Right renal pelvis (tissue), 4 donors: ENCODE results near the gene NUDCD3. TPM values are rescaled to one million over a fixed set of nuclear protein-coding genes. Genes with fewer than 3 reads are reported as not detected.

Experiments used
- DNase-seq, 4 donors: peaks; one replicate each; pipeline ENCODE4 v3.0.0-alpha.2; 2013; ENCODE audit warnings: low read depth in 4 of 4, low spot score in 3 of 4, missing footprints in 1 of 4
- polyA plus RNA-seq, 4 donors: library from polyadenylated mRNA; unstranded; fragments of 120-200 nt; gene quantifications; one replicate each; pipeline ENCODE4 v1.2.1, GENCODE V29; 2013; ENCODE audit not compliant: insufficient read length in 4 of 4

The NUDCD3 gene
- polyA plus RNA-seq: 10 to 100 TPM; 82.1 to 87.9 (median 84.6) TPM

DNA sequence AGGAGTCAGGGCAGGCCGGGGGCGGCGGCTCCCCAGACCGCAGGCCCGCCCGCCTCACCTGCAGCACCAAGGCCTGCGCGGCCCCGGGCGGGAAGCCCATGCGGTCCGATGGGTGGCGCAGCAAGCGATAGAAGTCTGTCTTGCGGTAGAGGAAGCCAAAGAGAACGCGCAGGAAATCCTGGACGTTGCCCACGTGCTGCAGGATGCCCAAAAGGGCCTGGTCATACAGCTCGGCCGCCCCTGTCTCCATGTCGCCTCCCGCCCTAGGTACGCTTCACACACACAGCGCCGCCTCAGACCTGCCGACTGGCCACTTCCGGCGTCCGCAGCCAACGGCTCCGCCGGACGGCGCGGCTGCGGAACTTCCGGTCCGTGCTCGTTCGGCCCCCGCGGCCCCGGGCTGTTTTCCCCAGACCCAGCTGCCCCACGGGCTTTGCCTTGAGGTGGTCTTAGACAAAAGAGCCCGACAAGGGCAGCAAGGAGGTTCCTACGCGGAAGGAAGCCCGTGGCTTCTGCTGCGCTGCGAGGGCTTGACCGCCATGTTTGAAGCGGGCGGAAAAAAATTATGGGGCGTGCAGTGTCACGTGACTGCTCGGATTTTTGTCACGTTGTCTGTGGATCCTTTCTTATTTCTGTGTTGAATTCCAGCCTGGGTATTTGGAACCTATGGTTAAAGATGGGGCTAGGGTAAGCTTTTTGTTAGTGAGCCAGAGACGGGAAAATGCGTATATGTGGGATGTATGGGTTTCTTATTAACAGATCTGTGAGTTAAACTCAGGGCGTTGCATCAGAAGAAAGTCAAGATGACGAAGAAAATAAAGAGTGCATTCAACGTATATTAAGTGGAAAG lies at the start of gene NUDCD3:
TSS of gene NUDCD3 (minus strand) at position 308 of the 850 bp plus-strand sequence. CDS start at position 250, 58 bp downstream.
- peak; percentile 75 to 82 (median 78) for DNase-seq

GRCh38 chr7:44539669-44540506 lies 49.4 kb upstream of the NUDCD3 start:
- DNase-seq: no peak

DNA sequence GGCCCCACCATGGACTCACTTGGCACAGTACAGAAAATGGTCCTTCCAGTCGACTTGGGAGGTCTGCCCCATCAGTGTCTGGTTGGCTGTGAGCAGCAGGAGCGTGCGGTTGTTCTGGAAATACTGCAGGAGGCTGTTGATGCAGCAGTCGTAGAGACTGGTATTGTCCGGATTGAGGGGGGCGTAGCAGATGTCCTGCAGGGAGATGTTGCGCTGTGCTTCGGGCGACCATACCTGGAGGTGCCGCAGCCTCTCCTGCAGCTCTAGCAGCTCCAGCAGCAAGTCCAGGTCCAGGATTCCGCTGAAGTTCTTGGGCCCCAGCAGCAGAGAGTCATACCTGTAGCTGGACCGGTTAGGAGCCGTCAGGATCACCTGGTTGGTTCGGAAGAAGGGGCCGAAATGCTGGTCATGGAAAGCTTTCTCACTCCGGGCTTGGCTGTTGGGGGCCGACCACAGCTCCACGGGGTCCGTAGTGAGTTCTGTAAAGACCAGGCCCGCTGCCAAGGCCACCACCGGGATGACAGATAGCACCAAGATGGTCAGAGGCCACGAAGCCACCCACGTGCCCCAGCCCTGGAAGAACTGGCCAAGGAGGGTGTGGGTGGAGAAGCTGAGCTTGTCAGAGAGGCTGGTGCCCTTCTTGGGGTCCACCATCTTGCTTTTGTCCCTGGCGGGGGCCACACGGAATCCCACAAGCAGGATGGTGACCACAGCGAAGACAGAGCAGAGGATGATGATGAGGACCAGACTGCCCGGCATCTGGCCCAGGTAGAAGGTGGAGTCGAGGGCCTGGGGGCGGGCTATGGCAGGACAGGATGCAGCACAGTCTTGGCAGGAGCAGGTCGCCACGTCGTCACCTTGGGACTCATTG lies 48.6 kb upstream of the NUDCD3 start:
- no peak for DNase-seq

DNA sequence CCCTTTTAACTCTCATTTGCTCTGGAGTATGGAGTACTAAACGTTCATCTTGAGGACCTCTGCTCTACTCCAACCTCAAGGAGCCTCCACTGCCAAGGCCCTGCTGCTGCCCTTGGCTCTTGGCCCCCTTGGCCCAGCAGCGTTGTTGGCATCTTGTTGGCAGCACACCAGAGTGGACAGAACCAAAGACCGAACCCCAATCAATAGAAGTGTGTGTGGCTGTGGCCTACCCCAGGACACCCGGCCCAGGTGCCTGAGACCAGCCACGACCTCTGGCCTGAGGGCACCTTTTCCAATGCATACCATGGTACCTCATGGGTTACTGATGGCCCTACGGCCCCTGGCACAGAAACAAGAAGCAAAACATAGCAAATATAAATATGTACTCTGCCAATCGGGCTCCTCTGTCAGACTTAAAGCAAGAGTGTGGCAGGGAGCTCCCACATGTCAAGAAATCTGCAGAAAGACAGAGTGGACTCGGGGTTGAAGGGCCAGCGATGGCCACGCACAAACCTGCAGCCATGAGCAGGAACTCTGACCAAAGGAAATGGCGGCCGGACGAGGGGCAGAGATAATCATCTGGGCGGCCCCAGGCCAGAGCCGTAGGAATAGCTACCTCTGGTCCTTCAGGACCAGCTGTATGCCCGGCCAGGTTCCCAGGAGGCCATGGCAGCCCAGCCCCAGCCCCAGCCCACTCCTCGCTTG lies 47.8 kb upstream of the NUDCD3 start:
- DNase-seq: no peak

DNA sequence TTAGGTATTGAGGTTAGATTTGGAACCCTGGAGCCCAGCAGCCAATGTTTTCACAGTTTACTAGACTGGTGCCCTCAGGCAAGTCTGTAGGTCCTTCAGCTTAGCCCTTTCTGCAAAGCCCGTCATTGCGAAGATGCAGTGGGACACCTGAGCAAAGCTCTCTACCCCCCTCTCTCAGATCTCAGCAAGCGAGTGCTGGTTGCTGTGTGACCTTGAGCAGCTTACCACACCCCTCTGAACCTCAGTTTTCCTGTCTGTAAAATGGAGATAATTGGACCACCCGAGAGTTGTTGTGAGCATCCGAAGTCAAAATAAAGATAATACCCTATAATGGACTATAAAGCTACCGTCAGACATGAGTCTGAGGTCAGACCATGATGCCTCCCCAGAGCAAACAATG lies 47.0 kb upstream of the NUDCD3 start:
- no peak for DNase-seq

GRCh38 chr7:44536090-44536489 lies 45.6 kb upstream of the NUDCD3 start:
- DNase-seq: no peak

GRCh38 chr7:44535348-44536064 lies 45.0 kb upstream of the NUDCD3 start:
- DNase-seq: no peak

GRCh38 chr7:44534501-44534900 lies 44.0 kb upstream of the NUDCD3 start:
- peak in 1 of 4 donors; percentile 18 for DNase-seq

GRCh38 chr7:44534087-44534486 lies 43.6 kb upstream of the NUDCD3 start:
- no peak for DNase-seq

DNA sequence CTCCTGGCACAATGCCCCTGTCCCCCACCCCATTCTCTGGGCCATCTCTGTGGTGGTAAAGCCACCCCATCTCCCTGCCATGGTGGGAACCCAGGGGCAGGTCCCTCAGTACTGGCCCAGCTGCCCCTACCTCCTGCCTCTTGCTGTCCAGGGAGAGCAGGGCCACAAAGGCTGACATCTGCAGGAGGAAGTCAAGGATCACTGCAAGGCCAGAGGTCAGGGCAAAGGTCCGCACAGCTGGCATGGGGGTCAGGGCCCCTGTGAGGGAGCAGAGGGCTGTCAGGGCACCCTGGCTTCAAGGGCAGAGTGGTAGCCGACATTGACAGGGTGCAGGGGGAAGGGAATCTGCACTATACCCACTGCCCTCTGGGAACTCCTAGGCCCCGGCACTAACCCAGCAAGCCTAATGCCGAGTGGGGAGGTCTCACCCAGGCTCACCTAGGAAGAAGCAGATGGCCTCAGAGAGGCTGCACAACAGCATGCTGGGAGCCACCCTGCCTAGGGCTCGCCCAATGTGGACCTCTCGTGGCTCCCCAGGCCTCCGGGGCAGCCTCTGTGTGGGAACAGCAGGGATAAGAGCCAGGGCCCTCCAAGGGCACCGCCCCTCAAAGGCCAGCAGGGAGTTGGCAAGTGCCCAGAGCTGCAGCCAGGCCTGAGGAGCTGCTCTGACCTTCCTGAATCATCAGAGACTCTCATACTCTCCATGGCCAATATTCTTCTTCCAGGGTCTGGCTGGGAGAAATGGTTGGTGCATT lies 43.0 kb upstream of the NUDCD3 start:
- no peak for DNase-seq

- DNase-seq: no peak
These were observed 41.2 kb upstream of the NUDCD3 start for GRCh38 chr7:44531421-44532380.

DNA sequence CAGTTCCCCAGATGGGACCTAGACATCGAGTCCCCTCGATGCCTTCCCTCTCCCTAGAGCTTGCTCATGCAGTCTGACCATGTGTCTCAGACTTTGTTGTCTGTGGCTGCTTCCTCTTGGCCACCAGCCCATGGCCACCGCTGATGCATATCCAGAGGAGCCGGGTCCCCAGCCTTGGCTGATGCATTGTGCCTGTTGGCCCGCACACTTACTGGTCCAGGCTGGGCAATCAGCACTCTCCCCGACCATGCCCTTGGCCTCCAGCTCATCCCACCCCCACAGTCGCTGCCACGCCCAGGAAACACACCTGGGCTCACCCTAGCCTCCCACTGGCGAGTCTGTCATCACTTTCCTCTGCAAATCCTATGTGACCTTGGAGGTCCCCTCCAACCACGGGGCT lies 40.5 kb upstream of the NUDCD3 start:
- no peak for DNase-seq

- no peak for DNase-seq
These were observed 34.4 kb upstream of the NUDCD3 start for GRCh38 chr7:44524811-44525388.

DNA sequence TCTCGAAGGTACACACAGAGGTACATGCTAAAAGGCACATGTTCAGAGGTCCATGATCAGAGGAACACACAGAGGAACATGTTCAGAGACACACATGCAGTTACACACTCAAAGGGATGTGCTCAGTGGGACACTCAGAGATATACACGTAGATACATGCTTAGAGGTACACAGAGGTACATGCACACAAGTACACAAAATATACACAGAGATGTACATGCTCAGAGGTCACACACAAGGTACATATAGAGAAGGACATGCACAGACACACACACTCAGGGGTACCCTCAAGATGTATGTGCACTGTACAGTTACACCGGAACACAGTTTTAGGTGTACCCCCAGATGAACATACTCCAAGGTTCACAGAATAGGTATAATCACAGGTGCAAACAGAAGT lies 31.9 kb upstream of the NUDCD3 start:
- DNase-seq: no peak

- DNase-seq: no peak
These were observed 31.1 kb upstream of the NUDCD3 start for GRCh38 chr7:44521347-44522095.

DNA sequence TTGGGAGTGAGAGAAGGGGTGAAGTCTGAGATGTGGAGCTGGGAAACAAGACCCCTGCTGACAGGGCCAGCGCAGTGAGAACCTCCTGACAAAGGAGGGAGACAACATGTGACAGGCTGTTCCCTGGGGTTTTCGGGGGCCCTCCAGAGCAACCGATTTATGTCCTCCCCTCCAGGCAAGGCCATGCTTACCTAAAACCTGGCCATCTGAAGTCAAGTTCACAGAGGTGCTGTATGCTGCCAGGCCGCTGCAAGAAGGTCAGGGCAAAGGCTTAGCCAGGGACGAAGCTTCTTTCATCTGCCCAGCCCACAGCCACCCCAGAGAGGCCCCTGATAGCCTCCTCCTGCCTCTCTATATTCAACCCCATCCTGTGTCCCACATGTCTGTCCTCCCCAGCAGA lies 30.1 kb upstream of the NUDCD3 start:
- DNase-seq: no peak
